Stimulated activated CD4-positive, alpha-beta T cell treated with anti-CD3 and anti-CD28 coated beads, TNF-alpha, amount 100 ng/mL, for 4 hours (primary cell): Measurements from ENCODE around the gene CIP2A.

Experiments used
- DNase-seq, 3 experiments: peaks; one replicate each; pipeline ENCODE4 v3.0.0-alpha.2; 2020; ENCODE audit warnings: low read depth in 3 of 3

The CIP2A gene

GRCh38 chr3:108562565-108562964 is 26.7 kb downstream of the CIP2A start:
- DNase-seq = no peak

- DNase-seq = no peak
Observed at GRCh38 chr3:108555966-108556581, 33.2 kb downstream of the CIP2A start.

GRCh38 chr3:108554913-108555571 is 34.2 kb downstream of the CIP2A start:
- DNase-seq = no peak

DNA sequence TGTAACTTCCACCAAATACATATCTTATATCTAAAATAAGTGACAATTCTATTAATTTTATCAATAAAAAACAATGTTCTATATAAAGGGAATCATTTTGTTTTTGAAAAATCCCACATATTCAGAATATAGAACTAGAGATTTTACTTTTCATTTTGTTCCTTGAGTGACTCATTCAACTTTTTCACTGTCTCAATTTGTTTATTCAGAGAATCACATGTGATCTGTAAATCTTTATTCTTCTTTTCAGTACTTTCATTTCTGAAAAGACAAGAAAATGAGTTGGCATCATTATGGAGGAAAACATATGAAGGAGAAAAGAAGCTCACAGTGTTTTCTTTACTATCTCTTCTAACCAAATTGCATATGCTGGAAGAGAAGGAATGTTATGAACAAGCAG is 35.0 kb downstream of the CIP2A start:
- no peak for DNase-seq

DNA sequence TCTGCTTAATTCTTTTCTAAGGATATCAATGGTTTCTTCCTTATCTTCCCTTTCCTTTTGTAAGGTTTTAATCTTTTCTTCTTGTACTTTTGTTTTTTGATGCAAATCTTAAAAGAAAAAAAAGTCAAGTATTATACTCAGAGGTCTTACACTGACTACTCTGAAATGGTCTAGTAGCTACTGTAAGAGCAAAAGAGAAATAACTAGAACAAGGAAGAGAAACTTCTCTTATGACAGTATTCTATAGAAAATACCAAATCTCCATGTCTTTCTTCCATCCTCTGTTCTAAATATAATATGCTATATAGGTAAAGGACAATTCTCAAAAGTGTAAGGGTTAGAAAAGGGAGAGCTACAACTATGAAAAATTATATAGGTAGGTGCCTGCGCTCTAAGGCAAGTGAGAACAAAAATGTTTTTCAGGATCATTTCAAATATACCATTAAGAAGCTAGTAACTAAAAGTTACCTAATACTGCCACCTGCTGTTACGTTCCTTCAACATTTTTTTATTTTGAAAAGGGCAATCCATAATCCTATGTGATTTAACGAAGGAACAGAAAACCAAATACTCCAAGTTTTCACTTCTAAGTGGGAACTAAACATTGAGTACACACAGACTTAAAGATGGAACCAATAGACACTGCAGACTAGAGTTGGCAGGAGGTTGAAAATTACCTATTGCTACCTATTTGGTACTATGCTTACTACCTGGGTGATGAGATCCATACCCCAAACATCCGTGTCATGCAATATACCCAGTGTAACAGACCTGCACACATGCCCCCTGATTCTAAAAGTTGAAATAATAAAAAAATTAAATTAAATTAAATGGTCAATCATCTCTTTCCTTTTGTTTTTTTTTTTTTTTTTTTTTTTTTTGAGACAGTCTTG is 36.7 kb downstream of the CIP2A start:
- DNase-seq = no peak

DNA sequence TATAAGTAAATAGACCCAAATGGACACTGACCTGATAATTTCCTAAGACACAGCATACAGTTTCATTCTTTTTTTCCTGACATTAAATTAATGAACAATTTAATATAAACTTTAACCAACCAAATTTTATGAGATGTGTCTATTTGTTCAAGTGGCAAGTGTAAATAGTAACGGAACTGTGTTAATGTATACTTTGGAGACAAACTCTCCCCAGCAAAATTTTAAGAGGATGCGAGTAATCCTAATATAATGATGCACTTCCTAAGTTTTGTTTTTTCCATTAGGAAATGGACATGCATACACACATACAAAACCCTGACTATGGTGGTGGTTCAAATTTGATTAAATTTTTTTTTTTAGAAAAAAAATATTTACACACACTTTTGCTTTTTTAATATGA is 40.4 kb downstream of the CIP2A start:
- no peak for DNase-seq

- no peak for DNase-seq
Observed at GRCh38 chr3:108548304-108548703, 40.9 kb downstream of the CIP2A start.

GRCh38 chr3:108546692-108547091 is 42.5 kb downstream of the CIP2A start:
- no peak for DNase-seq

GRCh38 chr3:108546247-108546646 is 43.0 kb downstream of the CIP2A start:
- DNase-seq = no peak

DNA sequence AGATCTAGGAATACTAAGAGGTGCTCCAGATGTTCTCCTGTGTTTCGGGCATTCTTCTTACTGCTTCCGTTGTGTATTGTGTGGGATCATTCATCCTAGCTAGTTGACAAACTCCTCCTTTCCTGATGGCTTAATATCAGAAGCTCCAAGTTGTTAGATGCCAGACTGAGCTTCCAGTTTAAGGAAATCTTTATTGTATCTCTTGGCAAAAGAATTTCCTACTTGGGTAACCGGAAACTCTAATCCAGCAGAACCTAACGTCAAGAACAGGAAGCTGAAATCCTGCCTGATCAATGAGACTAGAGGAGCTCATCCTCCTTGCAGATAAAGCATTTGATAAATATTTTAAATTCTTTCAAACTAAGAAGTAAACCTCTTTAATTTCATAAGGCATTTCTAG is 51.2 kb downstream of the CIP2A start:
- DNase-seq = no peak

DNA sequence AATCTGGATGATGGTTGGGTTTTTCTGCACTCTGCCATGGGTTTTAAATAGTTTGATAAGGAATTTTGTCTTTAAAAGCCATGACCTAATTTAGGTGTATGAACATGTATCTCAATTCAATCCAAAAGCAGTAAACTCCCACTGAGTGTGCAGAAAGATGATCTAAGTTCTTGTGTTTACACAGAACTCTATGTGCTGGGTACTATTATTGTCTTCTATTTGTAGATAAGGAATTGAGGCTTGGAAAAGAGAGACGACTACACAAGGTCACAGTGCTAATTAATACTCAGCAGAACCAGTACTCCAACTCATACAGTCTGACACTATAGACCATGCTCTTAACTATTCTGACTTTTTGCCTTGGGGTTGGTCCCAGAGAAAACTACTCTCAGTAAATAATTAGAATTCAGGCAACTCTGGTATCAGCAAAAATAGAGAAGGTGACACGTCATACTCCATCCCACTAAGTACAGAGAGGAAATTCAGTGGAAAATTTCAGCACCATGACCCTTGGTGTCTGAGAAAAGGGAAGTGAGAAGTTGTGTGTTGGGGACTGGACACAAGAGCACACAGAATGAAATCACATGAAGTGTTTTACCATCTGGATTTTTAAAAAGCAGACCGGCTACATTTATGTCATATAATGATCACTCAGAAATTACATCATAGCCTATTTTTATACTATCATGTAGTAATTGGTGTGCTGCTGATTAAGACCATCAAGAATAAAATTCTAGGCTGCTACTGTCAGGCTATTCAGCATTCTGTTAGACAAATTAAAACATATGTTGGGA is 60.6 kb downstream of the CIP2A start:
- no peak for DNase-seq

DNA sequence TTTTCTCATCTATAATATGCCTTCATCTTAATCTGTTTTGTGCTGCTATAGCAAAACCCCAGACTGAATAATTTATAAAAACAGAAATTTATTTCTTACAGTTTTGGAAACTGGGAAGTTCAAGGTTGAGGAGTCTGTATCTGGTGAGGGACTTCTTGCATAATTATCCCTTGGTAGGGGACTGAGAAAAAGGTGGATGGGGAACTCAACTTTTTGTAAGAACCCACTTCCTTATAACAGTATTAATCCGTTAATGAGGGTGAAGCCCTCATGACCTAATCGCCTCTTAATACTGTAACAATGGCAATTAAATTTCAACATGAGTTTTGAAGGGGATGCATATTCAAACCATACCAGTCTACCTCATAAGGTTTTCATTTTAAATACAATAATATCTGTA is 61.4 kb downstream of the CIP2A start:
- no peak for DNase-seq

GRCh38 chr3:108527109-108527508 is 62.1 kb downstream of the CIP2A start:
- no peak for DNase-seq

- no peak for DNase-seq
Observed at GRCh38 chr3:108525971-108526370, 63.3 kb downstream of the CIP2A start.

GRCh38 chr3:108525256-108525655 is 64.0 kb downstream of the CIP2A start:
- no peak for DNase-seq

DNA sequence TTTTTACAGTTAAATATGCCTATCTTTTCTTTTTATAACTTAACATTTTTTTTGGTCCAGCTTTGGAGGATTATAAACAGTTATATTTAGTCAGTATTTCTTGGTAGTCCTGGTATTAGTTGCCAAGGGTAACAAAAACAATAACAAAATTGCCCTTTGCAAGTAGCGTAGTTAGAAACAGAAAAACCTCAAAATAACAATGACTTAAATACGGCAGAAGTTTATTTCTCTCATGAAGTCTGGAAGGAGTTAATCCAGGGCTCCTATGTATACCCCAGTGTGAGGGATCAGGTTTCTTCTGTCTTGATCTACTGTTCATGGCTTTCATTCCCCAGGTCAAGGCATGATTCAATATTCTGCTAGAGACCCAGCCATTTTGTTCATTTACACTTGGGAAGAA is 64.7 kb downstream of the CIP2A start:
- no peak for DNase-seq

GRCh38 chr3:108518895-108519294 is 70.3 kb downstream of the CIP2A start:
- DNase-seq = no peak

DNA sequence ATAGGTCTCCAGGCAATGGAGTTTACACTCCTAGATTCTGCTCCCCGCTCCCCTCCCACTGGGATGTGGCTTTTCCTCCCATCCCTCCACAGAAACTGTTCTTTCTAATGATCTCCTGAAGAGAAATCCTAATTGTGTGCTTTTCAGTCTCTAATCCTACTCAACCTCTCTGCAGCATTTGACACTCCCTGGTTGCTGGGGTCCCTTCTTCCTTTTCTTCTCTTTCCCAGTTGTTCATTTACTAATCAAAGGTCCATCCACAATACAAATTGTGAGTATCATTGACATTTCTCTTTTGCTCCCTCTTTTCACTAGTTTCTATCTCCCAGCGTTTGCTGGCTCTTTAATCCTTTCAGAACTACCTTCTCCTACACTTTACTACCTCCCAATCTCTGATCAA is 72.4 kb downstream of the CIP2A start:
- DNase-seq = no peak

DNA sequence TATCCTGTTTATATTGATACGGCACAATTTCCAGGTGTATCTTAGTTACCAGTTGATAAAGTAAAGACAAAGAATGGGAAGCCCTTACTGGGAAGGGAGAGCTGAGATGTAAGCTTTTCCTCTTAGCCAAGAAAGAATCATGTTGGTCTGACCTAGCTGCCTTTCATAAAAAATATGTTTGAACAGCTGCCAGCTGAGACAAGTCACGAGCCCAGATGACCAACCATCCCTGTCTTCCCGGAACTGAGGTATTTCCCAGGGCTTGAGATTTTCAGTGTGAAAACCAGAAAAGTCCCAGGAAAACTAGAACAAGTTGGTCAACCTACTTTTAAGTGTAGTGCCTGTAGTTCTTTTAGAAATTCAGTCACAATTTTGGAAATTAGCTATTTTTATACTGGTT is 75.3 kb downstream of the CIP2A start:
- DNase-seq = no peak

DNA sequence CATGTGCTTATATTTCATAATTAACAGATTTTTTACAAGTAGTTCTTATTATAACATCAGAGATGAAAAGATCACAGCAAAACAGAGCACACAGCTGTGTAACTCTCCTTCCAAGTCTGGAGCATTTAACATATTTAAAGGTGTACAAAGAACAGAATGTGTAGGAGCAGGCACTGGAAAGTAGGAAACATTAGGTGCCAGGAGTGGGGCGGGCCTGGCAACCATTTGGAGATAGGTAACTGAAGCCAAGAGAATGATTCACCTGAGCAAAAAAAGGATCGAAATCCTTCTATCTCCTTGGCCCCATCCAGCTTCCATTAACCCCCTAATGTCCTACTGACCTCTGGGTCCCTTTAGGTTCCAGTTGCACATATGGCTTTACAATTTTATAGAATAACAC is 76.6 kb downstream of the CIP2A start:
- no peak for DNase-seq

DNA sequence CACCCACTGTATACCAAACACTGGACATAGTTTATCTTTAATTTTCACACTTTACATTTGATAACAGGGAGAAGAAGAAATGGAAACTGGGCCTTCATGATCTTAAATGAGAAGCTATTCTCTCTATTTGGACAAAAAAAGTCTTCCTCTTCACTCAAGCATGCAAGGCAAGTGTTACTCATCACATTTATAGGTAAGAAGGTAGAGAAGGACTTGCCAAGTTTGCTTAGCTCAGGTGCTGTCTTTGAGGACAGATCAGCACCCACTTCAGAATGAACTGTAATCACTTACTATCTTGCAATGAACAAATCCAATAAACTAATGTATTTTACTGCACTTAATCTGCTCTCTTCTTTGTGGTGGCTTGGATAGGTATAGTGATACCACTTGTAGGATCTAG is 77.7 kb downstream of the CIP2A start:
- DNase-seq = no peak

DNA sequence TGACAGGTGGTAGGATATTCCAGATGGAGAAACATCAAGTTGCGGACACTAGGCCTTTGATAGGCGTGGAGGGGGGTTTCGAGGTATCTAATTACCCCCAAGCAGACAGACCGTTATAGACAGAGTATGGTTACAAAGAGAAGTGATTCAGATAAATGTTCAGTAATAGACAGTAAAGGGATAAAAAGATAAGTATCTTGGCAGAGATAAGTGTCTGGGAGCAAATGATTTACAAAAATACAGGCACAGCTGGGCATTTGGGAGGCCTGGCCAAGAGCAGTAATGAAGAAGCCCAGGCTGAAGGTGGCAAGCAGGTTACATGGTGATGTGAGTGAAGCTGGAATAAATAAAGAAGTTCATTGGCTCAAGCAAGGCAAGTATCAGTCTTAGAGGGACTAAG is 78.2 kb downstream of the CIP2A start:
- no peak for DNase-seq
